Brain microvascular endothelial cell (primary cell): ENCODE results near the gene ELK4.

ENCODE experiments used
- DNase-seq: peaks from one replicate; pipeline ENCODE4 v3.0.0-alpha.2; 2020
- H3K27ac ChIP-seq: fragments of 250-450 bp; sonication (Bioruptor Pico); 2 replicates; pipeline ENCODE4 v1.5.1; 2020; ENCODE audit warnings: mild to moderate bottlenecking, moderate library complexity
- H3K27me3 ChIP-seq: fragments of 250-450 bp; sonication (Bioruptor Pico); replicated peaks from 2 replicates; pipeline ENCODE4 v1.5.1; 2020; ENCODE audit warnings: mild to moderate bottlenecking
- H3K36me3 ChIP-seq: fragments of 250-450 bp; sonication (Bioruptor Pico); replicated peaks from 2 replicates; pipeline ENCODE4 v1.5.1; 2020; ENCODE audit warnings: mild to moderate bottlenecking
- H3K4me3 ChIP-seq: 2 replicates; pipeline ENCODE4 v1.5.1; 2011; ENCODE audit warnings: low read depth, mild to moderate bottlenecking, control low read depth, low read length, moderate library complexity
- in situ Hi-C: cut with HindIII; loops from 2 replicates; pipeline ENCODE4 v1.10.0; 2017; ENCODE audit warnings: low sequenced_read_pairs, low pct_ligation_motif_present
- TF ChIP-seq, protein P1 (sequence below): IDR thresholded peaks from 2 replicates; pipeline ENCODE4 v1.5.1; 2011; ENCODE audit warnings: low read depth, mild to moderate bottlenecking, moderate library complexity, low read length, control low read depth, inconsistent platforms; ENCODE audit errors: missing control alignments

ELK4 gene

DNA sequence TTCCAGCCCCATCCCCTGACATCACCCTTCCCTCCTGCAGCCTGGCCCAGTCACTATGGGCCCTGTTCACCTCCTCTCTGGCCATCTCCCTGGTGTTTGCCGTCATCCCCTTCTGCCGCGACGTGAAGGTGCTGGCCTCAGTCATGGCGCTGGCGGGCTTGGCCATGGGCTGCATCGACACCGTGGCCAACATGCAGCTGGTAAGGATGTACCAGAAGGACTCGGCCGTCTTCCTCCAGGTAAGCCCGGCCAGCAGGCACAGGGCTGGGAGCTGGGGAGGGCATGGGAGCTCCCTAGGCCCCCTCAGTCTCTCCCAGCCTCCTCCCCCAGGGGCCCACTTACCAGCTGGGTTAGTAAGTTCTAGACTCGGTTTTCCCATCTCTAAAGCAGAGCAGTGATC is 52.1 kb downstream of the ELK4 start:
- Histone ChIP-seq H3K27me3 (peaks cover 47% of the 10 kb centered on the region), H3K4me3 (no peak overlapping the region)
- in situ Hi-C loops, result no loop called here

DNA sequence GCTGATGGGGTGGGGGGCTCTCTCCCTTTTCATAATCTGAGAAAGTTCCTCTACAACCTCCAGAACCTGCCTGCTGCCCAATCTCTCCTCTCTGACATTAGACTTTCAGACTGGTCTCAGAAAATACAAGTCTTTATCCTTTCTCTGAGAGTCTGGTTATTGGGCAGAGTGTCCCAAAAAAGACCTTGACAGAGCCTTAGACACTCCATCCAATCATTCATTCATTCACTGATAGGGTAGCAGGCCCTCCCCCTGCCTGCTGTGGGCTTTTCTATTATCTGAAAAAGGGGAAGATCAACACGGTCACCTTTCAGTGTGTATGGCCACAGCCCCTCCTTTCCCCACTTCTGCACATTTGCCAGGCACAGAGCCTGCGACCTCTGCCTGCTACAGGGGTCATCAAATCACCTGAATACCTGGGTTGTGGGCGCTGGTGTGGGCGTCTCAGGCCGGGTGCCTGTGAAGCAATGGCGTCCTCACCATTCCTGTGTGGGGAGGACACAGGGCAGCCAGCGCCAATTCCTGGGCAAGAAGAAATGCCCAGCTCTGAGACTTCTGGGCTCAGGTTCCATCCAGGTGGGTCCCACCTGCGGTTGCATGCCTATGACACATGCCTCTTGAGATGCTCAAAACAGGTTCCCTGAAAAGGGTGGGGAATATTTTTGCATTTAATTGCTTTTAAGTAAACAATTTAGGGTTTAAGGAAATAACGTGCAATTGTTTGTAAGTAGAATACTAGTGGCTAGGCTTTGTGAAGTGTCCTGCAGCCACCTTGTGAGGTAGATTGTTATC is 52.8 kb downstream of the ELK4 start:
- TF ChIP-seq, protein P1, sequence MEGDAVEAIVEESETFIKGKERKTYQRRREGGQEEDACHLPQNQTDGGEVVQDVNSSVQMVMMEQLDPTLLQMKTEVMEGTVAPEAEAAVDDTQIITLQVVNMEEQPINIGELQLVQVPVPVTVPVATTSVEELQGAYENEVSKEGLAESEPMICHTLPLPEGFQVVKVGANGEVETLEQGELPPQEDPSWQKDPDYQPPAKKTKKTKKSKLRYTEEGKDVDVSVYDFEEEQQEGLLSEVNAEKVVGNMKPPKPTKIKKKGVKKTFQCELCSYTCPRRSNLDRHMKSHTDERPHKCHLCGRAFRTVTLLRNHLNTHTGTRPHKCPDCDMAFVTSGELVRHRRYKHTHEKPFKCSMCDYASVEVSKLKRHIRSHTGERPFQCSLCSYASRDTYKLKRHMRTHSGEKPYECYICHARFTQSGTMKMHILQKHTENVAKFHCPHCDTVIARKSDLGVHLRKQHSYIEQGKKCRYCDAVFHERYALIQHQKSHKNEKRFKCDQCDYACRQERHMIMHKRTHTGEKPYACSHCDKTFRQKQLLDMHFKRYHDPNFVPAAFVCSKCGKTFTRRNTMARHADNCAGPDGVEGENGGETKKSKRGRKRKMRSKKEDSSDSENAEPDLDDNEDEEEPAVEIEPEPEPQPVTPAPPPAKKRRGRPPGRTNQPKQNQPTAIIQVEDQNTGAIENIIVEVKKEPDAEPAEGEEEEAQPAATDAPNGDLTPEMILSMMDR, result no peak
- in situ Hi-C loops, result no loop called here
- H3K27me3 ChIP-seq, result peaks cover 52% of the 10 kb centered on the region
- no peaks in the 10 kb centered on the region for H3K36me3 ChIP-seq
- no peak overlapping the region for H3K4me3 ChIP-seq
- no peak overlapping the region for H3K27ac ChIP-seq
- DNase-seq, result no peak

More for the DNA sequence above, 52.1 kb downstream of the ELK4 start:
- Histone ChIP-seq H3K36me3 (no peaks in the 10 kb centered on the region), H3K27ac (no peak overlapping the region)
- DNase-seq, result no peak
- TF ChIP-seq, protein P1, result no peak

DNA sequence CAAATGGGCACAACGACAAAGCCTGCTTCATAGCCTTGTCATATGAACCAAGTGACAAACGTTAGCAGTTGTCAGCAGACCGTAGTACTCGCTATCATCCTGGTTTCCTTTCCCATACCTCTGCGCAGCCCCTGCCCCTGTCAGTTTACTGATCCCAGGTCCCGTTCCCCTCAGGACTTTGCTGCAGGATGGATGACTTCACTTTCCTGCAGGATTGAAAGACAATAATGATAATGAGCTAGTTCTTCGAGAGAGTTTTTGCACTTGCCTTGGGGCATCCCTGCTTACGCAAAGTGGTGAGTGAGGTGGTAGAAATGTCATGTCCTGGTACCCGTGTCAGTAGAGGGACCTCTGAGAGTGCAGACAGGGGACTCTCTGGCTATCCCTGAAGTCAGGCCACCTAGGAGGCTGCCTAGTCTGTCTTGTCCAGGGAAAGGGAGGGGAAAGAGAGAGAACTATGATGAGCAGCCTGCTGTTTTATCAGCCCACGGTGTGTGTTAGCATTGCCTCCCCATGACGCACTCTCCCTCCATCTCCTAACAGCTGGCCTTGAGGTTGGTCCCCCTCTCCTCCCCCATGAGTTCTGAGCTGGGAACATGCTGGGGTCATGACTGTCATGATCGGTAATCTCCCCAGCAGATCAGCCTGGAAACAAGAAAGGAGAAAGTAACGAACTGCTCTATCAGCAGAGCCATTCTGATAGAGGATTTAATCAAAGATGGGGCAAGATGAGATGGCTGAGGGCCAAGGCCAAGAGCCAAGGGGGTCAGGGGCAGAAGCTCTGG is 53.7 kb downstream of the ELK4 start:
- Histone ChIP-seq H3K4me3 (no peak overlapping the region), H3K36me3 (no peaks in the 10 kb centered on the region), H3K27ac (no peak overlapping the region), H3K27me3 (peaks cover 52% of the 10 kb centered on the region)
- in situ Hi-C loops, result no loop called here
- DNase-seq, result no peak
- TF ChIP-seq, protein P1, result no peak

DNA sequence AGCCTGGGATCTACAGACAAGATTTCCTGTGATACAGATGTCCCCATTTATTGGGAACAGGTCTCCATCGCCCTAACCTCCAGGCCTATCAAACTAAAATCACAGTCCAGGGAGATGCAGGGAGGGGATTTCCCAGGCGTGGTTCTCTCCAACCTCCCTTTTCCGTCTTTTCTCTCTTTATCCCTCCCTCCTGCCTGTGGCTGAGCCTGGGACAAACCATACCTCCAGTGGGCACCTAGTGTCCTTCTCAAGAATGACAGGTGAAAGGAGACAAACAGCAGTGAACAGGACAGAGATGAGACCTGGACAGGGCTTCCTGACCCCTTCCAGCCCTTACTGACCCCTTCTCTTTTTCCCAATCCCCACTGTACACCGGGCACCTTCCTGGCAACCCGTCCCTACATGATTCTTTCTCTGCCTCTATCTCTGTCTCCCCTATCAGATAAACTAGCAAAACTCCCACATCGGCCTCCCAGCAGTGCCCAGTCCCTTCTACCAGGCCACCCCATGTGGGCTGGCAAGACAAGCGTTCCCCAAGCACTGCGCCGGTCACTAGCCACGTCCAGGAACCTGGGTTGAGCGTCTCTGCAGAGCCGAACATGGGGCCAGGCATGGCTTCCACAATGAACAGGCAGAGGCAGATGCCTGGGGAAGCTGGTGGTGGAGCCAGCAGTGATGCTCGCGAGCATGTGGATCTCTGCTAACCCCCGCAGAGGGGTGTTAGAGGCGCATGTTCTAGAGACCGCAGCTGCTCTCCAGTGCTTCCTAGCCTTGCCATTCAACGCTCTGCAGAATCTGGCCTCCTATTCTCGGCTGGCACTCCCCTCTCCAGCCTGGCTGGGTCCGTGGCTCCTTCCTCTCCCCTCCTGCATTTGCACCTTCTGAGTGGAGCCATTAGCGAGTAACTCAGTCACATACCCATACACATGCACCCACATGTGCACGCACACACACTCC is 54.7 kb downstream of the ELK4 start:
- H3K27ac ChIP-seq, result no peak overlapping the region
- DNase-seq, result no peak
- in situ Hi-C loops, result no loop called here
- TF ChIP-seq, protein P1, result no peak
- no peak overlapping the region for H3K4me3 ChIP-seq
- H3K27me3 ChIP-seq, result peaks cover 59% of the 10 kb centered on the region
- no peaks in the 10 kb centered on the region for H3K36me3 ChIP-seq

GRCh38 chr1:205576011-205576410 is 55.8 kb downstream of the ELK4 start:
- H3K36me3 ChIP-seq, result no peaks in the 10 kb centered on the region
- TF ChIP-seq, protein P1, result no peak
- peaks cover 65% of the 10 kb centered on the region for H3K27me3 ChIP-seq
- H3K27ac ChIP-seq, result no peak overlapping the region
- in situ Hi-C loops, result no loop called here
- no peak for DNase-seq
- H3K4me3 ChIP-seq, result no peak overlapping the region
